ENCODE measurements around the gene LILRB4.

DNA sequence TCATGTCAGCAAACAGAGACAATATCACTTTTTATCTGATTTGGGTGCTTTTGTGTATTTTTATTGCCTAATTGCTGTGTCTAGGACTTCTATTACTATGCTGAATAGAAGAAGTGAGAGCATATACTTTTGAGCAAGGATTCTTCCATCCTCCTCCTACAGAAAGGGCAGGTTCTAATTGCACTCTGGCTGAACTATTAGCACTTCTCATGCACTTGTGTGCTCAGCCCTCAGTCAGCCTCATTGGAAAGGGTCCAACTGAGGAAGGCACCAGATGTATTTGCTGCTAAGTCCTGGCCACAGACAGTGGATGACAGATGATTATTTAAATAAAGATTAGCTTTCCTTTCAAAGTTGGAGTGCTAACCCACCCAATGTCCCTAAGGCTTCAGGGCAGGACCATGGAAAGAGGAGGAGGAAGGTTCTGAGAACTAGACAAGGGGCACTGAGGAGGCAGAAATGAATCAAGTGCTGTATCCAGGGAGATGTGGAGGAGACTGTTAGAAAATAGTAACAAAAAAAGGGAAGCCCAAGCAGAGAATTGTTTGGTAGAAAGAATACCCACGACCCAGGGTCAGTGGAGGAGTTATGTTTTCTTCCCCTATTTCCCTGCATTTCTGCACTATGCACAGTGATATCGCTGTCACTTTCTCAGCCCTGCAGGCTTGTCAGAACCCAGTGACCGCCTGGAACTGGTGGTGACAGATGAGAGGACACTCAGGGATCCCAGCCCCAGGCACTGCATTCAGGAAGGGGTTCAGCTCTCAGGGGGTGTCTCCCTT, 8.0 kb downstream of the LILRB4 start:
- no peak for TF ChIP-seq POLR2A (IDR thresholded peaks at IDR 0.05)
- TF ChIP-seq, protein P1, sequence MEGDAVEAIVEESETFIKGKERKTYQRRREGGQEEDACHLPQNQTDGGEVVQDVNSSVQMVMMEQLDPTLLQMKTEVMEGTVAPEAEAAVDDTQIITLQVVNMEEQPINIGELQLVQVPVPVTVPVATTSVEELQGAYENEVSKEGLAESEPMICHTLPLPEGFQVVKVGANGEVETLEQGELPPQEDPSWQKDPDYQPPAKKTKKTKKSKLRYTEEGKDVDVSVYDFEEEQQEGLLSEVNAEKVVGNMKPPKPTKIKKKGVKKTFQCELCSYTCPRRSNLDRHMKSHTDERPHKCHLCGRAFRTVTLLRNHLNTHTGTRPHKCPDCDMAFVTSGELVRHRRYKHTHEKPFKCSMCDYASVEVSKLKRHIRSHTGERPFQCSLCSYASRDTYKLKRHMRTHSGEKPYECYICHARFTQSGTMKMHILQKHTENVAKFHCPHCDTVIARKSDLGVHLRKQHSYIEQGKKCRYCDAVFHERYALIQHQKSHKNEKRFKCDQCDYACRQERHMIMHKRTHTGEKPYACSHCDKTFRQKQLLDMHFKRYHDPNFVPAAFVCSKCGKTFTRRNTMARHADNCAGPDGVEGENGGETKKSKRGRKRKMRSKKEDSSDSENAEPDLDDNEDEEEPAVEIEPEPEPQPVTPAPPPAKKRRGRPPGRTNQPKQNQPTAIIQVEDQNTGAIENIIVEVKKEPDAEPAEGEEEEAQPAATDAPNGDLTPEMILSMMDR (IDR thresholded peaks at IDR 0.05) = no peak
